Measurements from ENCODE around the gene GOLGA8B. TPM values are rescaled to one million over a fixed set of nuclear protein-coding genes. Genes with fewer than 3 reads are reported as not detected.
"Not testable (repeated sequence)": the region's sequence is repeated elsewhere in the genome, so short reads cannot be mapped to it uniquely, and the experiment has no call there.

The GOLGA8B gene
- total and polyA plus RNA-seq, 2 experiments from 2014 or later = 84.1 to 139 TPM

DNA sequence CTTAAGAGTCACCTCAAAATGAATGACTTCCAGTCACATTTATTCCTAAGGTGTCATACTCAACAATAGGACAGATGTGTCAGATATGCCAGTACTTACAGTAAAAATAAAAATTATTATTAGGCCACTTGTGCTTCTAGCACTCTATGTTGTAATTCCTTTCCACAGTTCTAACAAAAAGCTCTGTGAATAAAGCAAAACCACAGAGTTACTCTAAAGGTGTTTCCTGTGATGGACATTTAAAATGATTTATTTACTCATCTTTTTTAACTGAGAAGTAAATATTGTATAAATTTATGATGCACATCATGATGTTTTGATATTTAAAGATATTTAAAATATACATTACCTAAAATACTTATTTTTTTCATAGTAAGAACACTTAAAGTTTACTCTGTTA is 13.9 kb upstream of the GOLGA8B start:
- Histone ChIP-seq H3K4me3 (no peak overlapping the region), H3K4me1 (ENCODE audit: low read depth) (no peaks in the 10 kb centered on the region), H3K36me3 (no peaks in the 10 kb centered on the region), H3K9me3 (ENCODE audit: low read depth) (no peaks in the 10 kb centered on the region), H3K27me3 (peaks cover 2% of the 10 kb centered on the region), H3K27ac (no peak overlapping the region)
- DNase-seq (ENCODE audit: low read depth in 1 of 2, low spot score in 1 of 2) = no peak
- TF ChIP-seq, protein P1, sequence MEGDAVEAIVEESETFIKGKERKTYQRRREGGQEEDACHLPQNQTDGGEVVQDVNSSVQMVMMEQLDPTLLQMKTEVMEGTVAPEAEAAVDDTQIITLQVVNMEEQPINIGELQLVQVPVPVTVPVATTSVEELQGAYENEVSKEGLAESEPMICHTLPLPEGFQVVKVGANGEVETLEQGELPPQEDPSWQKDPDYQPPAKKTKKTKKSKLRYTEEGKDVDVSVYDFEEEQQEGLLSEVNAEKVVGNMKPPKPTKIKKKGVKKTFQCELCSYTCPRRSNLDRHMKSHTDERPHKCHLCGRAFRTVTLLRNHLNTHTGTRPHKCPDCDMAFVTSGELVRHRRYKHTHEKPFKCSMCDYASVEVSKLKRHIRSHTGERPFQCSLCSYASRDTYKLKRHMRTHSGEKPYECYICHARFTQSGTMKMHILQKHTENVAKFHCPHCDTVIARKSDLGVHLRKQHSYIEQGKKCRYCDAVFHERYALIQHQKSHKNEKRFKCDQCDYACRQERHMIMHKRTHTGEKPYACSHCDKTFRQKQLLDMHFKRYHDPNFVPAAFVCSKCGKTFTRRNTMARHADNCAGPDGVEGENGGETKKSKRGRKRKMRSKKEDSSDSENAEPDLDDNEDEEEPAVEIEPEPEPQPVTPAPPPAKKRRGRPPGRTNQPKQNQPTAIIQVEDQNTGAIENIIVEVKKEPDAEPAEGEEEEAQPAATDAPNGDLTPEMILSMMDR (IDR thresholded peaks at IDR 0.05; ENCODE audit: low read depth, low read length) = no peak

DNA sequence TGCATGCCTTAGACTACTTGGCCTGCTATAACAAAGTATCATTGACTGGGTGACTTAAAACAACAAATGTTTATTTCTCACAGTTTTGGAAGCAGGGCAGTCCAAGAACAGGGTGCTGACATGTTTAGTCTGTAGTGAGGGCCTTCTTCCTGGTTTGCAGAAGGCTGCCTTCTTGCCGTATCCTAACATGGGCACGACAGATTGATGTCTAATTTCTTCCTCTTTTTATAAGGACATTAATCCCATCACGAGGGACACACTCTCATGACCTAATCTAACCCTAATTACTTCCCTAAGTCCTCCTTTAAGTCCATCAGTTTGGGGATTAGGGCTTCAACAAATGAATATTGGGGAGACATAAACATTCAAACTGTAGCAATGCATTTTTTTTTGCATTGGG is 10.9 kb upstream of the GOLGA8B start:
- Histone ChIP-seq H3K27ac (no peak overlapping the region), H3K4me1 (ENCODE audit: low read depth) (no peaks in the 10 kb centered on the region), H3K9me3 (ENCODE audit: low read depth) (no peaks in the 10 kb centered on the region), H3K27me3 (no peaks in the 10 kb centered on the region), H3K4me3 (no peak overlapping the region), H3K36me3 (no peaks in the 10 kb centered on the region)
- TF ChIP-seq, protein P1 (IDR thresholded peaks at IDR 0.05; ENCODE audit: low read depth, low read length) = no peak
- no peak for DNase-seq (ENCODE audit: low read depth in 1 of 2, low spot score in 1 of 2)

DNA sequence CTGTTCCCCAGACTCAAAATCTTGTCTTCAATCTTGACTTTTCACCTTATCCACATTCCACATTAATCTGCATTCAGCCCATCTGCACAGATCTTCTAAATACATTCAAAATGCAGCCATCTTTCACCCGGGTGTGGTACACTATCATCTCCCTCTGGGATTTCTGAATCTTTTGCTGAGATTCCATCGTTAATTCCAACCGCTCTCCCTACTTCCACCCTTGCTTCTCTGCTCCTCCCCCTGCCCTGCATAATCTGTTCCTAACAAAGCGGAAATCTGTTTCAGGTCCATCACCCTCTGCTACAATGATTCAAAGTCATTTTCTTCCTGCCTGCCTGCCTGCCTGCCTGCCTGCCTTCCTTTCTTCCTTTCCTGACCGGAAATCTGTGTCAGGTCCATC is 7.9 kb upstream of the GOLGA8B start:
- Histone ChIP-seq H3K9me3 (ENCODE audit: low read depth) (no peaks in the 10 kb centered on the region), H3K4me3 (no peak overlapping the region), H3K27me3 (no peaks in the 10 kb centered on the region), H3K27ac (no peak overlapping the region), H3K4me1 (ENCODE audit: low read depth) (no peaks in the 10 kb centered on the region), H3K36me3 (no peaks in the 10 kb centered on the region)
- no peak for DNase-seq (ENCODE audit: low read depth in 1 of 2, low spot score in 1 of 2)
- TF ChIP-seq, protein P1 (IDR thresholded peaks at IDR 0.05; ENCODE audit: low read depth, low read length) = no peak

DNA sequence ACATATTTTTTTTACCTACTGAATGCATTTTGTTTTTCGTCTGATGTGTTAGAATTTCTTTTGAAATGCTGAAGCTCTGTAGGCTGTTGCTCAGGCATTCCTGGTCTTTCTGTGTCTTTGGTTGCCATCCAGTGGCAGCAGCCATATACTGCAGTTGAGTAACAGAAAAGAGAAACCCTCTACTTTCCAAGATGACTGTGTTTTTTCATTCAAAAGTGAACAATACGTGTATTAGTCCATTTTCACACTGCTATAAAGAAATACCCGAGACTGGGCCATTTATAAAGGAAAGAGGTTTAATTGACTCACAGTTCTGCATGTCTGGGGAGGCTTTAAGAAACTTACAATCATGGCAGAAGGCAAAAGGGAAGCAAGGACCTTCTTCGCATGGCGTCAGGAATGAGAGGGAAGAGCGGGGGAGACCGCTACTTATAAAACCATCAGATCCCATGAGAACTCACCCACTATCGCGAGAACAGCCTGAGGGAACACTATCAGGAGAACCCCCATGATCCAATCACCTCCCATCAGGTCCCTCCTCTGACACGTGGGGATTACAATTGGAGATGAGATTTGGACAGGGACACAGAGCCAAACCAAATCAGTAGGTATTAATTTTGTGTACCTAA is 4.7 kb upstream of the GOLGA8B start:
- TF ChIP-seq, protein P1 (IDR thresholded peaks at IDR 0.05; ENCODE audit: low read depth, low read length) = peak; percentile 79
- DNase-seq (ENCODE audit: low read depth in 1 of 2, low spot score in 1 of 2) = peak; percentile 71 to 86
- no peak overlapping the region for H3K27ac ChIP-seq
- H3K4me3 ChIP-seq = no peak overlapping the region
- H3K27me3 ChIP-seq = no peaks in the 10 kb centered on the region
- H3K9me3 ChIP-seq (ENCODE audit: low read depth) = no peaks in the 10 kb centered on the region
- H3K4me1 ChIP-seq (ENCODE audit: low read depth) = no peaks in the 10 kb centered on the region
- H3K36me3 ChIP-seq = no peaks in the 10 kb centered on the region

DNA sequence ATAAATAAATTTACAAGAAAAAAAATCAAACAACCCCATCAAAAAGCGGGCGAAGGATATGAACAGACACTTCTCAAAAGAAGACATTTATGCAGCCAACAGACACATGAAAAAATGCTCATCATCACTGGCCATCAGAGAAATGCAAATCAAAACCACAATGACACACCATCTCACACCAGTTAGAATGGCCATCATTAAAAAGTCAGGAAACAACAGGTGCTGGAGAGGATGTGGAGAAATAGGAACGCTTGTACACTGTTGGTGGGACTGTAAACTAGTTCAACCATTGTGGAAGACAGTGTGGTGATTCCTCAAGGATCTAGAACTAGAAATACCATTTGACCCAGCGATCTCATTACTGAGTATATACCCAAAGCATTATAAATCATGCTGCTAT is 2.5 kb upstream of the GOLGA8B start:
- not testable (repeated sequence) for H3K4me3 ChIP-seq; H3K9me3 ChIP-seq (ENCODE audit: low read depth); H3K27ac ChIP-seq; H3K27me3 ChIP-seq; H3K36me3 ChIP-seq; H3K4me1 ChIP-seq (ENCODE audit: low read depth); DNase-seq (ENCODE audit: low read depth in 1 of 2, low spot score in 1 of 2)

DNA sequence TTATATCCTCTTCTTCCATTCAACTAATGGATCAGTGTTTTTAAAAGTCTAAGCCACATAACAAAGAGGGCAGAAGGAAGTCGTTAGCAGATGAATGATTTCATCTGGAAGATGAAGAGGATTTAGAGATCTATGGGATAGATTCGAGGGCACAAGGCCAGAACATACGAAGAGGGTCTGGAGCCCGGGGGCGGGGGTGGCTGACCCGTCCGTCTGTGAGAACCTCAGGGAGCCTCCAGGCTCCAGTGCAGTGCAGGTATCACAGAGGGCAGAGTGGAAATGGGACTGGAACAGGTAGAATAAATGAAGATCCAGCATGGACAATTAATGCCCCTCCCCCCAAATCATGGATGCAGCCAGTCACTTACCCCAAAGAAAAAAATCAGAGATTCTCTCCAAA is 1.5 kb upstream of the GOLGA8B start:
- TF ChIP-seq, protein P1 (IDR thresholded peaks at IDR 0.05; ENCODE audit: low read depth, low read length) = no peak
- Histone ChIP-seq H3K4me1 (ENCODE audit: low read depth) (peaks cover 4% of the 10 kb centered on the region), H3K9me3 (ENCODE audit: low read depth) (no peaks in the 10 kb centered on the region), H3K36me3 (no peaks in the 10 kb centered on the region), H3K27ac (no peak overlapping the region), H3K4me3 (no peak overlapping the region), H3K27me3 (no peaks in the 10 kb centered on the region)
- no peak for DNase-seq (ENCODE audit: low read depth in 1 of 2, low spot score in 1 of 2)

Measured in cardiac muscle cell (in vitro differentiated cells and primary cell).